Subcutaneous adipose tissue (tissue), 4 donors: ENCODE results near the gene ASXL2. TPM values are rescaled to one million over a fixed set of nuclear protein-coding genes. Genes with fewer than 3 reads are reported as not detected.

Experiments
- CTCF ChIP-seq: fragments of 450-650 bp; IDR thresholded peaks from one replicate; pipeline ENCODE4 v1.5.1; 2016; ENCODE audit warnings: low read depth, mild to moderate bottlenecking, control low read depth, antibody characterized with exemption, moderate library complexity
- total RNA-seq, 4 donors: library from RNA; depleted of rRNA; stranded (reverse); fragments of >200 nt; gene quantifications; one replicate each; pipeline ENCODE4 v1.1.0, GENCODE V29; 2016

ASXL2 gene
- total RNA-seq, 4 donors from 2014 or later = 17.0 to 23.5 (median 18.9) TPM

- no peak for TF ChIP-seq CTCF
Observed at GRCh38 chr2:25772078-25772477, 106.2 kb downstream of the ASXL2 start.

- no peak for TF ChIP-seq CTCF
Observed at GRCh38 chr2:25763575-25763974, 114.7 kb downstream of the ASXL2 start.

DNA sequence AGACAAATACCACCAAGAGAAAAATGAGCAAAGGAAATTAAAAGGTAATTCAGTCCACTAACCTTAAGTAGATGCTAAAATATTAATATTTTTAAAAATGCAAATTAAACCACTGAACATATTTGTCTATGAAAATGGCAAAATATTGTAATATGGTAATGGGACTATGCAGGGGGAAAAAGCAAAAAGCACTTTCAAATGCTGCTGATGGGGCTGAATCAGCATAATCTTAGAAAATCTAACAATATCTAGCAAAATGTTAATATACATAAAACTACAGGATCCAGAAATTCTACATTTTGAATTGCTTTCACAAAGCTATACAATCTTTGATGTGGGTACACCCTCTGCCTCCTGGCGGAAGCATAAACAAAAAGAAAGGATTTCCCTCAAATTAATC, 118.0 kb downstream of the ASXL2 start:
- no peak for TF ChIP-seq CTCF

DNA sequence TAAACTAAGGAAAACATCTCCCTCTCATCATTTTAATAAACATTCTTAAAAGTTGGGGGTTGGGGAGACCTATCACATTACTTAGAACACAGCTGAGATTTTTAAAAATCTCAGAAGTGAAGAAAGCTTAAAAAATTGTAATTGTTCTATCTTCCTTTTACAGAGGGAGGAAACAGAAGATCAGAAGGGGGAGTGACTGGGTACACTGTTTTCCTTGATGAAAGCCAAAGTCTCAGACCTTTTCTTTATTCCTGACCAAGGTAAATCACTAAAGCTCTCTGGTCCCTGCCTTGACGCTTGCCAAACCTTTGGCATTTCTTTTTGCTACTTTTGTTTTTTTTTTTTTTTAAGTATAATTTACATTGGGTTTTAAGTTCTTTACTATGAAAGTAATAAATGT, 119.9 kb downstream of the ASXL2 start:
- TF ChIP-seq CTCF = no peak

DNA sequence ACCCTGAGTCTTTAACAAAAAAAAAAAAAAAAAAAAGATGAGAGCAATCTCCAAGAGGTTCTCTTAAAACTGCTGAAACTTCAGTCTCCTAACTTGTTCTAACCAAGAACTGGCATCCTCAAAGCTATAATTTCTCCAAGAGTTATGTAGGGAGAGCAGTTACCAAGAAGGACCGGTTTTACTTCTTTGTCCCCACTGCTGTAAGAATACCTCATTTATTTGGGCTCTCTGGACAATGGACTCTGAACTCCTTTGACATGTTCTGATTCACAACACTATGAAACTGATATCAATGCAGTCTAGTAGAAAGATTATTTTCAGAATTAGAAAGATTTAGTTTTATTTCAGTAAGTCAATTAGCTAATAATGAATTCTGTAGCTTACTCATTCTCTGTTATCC, 120.4 kb downstream of the ASXL2 start:
- TF ChIP-seq CTCF = no peak

GRCh38 chr2:25756536-25756935, 121.8 kb downstream of the ASXL2 start:
- no peak for TF ChIP-seq CTCF

GRCh38 chr2:25749676-25750075, 128.6 kb downstream of the ASXL2 start:
- no peak for TF ChIP-seq CTCF

GRCh38 chr2:25744055-25744454, 134.2 kb downstream of the ASXL2 start:
- TF ChIP-seq CTCF = no peak
